ENCODE results near the gene THRA.

DNA sequence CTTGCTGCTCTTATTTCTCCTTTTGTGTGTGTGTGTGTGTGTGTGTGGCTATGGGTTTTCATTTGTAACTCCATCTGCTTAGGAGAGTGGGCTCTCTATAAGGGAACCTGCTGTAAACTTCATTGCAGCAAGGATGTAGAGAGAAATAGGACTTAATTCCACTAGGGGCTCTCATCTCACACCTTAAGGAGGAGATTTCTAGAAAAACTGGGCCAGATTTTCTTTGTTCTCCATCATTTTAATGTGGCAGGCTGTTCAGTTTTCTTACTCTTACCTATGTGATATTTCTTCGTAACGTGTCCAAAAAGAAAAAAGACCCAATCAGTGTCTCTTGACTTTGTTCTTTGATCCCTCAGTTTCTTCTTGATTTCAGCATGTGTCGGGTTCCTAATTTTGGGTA is 73.1 kb downstream of the THRA start:
- TF ChIP-seq POLR2A (IDR thresholded peaks at IDR 0.05): no peak
- TF ChIP-seq, protein P1, sequence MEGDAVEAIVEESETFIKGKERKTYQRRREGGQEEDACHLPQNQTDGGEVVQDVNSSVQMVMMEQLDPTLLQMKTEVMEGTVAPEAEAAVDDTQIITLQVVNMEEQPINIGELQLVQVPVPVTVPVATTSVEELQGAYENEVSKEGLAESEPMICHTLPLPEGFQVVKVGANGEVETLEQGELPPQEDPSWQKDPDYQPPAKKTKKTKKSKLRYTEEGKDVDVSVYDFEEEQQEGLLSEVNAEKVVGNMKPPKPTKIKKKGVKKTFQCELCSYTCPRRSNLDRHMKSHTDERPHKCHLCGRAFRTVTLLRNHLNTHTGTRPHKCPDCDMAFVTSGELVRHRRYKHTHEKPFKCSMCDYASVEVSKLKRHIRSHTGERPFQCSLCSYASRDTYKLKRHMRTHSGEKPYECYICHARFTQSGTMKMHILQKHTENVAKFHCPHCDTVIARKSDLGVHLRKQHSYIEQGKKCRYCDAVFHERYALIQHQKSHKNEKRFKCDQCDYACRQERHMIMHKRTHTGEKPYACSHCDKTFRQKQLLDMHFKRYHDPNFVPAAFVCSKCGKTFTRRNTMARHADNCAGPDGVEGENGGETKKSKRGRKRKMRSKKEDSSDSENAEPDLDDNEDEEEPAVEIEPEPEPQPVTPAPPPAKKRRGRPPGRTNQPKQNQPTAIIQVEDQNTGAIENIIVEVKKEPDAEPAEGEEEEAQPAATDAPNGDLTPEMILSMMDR (IDR thresholded peaks at IDR 0.05): no peak
